ENCODE measurements around the gene MMP19. TPM values are rescaled to one million over a fixed set of nuclear protein-coding genes. Genes with fewer than 3 reads are reported as not detected.

MMP19 gene
- total RNA-seq, 1 experiment from 2014 or later: 0.04 TPM

- H3K9me3 ChIP-seq (ENCODE audit: low read length): no peaks in the 10 kb centered on the region
- H3K27ac ChIP-seq (ENCODE audit: low read length): no peak overlapping the region
- no peak overlapping the region for H3K4me2 ChIP-seq (ENCODE audit: low read length)
- ATAC-seq: no peak
- CTCF ChIA-PET: interaction anchor here (0.8 kb wide), 1 partner anchor 202 kb away, joined by 3 read pairs; no protein-coding TSS in a partner anchor
- H2AFZ ChIP-seq (ENCODE audit: low read length): no peak overlapping the region
- BruUV-seq (replicated peaks): no TSS peak
- no peak overlapping the region for H3K9ac ChIP-seq (ENCODE audit: low read length)
- intact Hi-C loops (cut with micrococcal nuclease): no loop called here
- no peaks in the 10 kb centered on the region for H3K36me3 ChIP-seq (ENCODE audit: low read depth, low read length)
- H3K27me3 ChIP-seq (ENCODE audit: low read length): peaks cover 14% of the 10 kb centered on the region
- POLR2A ChIA-PET (ENCODE audit: unreplicated experiment): no interaction called here
- H3F3A ChIP-seq (ENCODE audit: low read length, unreplicated experiment): no peaks in the 10 kb centered on the region
- no peaks in the 10 kb centered on the region for H3K79me2 ChIP-seq (ENCODE audit: low read length)
- H3K4me1 ChIP-seq (ENCODE audit: insufficient read depth, low read length): no peaks in the 10 kb centered on the region
- H3K4me3 ChIP-seq (ENCODE audit: low read length): no peak overlapping the region
- no peaks in the 10 kb centered on the region for H3K9me2 ChIP-seq (replicated peaks; ENCODE audit: low read length)
- TF ChIP-seq CTCF (conservative IDR thresholded peaks at IDR 0.05; ENCODE audit: low read depth, low read length): no peak
- no peak for TF ChIP-seq EZH2phosphoT487 (IDR thresholded peaks at IDR 0.05; ENCODE audit: borderline replicate concordance, low read length)
- TF ChIP-seq EZH2 (IDR thresholded peaks at IDR 0.05; ENCODE audit: low read length, unreplicated experiment): no peak
- no peaks in the 10 kb centered on the region for H4K20me1 ChIP-seq (ENCODE audit: low read length)
- no peak for DNase-seq
Measured at GRCh38 chr12:55849616-55850343, 7.0 kb upstream of the MMP19 start.

- H3K4me1 ChIP-seq (ENCODE audit: insufficient read depth, low read length): peaks cover 4% of the 10 kb centered on the region
- no peaks in the 10 kb centered on the region for H3K36me3 ChIP-seq (ENCODE audit: low read depth, low read length)
- CTCF ChIA-PET: interaction anchor here (0.6 kb wide), 1 partner anchor 61 kb away, joined by 14 read pairs; no protein-coding TSS in a partner anchor
- peak overlapping the region; percentile 29; the same call in 1 of the 2 replicates for H2AFZ ChIP-seq (ENCODE audit: low read length)
- H3K27me3 ChIP-seq (ENCODE audit: low read length): peaks cover 14% of the 10 kb centered on the region
- no TSS peak for BruUV-seq (replicated peaks)
- no peaks in the 10 kb centered on the region for H3K9me3 ChIP-seq (ENCODE audit: low read length)
- no peak overlapping the region for H3K27ac ChIP-seq (ENCODE audit: low read length)
- H3K4me2 ChIP-seq (ENCODE audit: low read length): no peak overlapping the region
- no peaks in the 10 kb centered on the region for H3K79me2 ChIP-seq (ENCODE audit: low read length)
- H3K9ac ChIP-seq (ENCODE audit: low read length): no peak overlapping the region
- no peak for TF ChIP-seq CTCF (conservative IDR thresholded peaks at IDR 0.05; ENCODE audit: low read depth, low read length)
- no peak overlapping the region for H3K4me3 ChIP-seq (ENCODE audit: low read length)
- DNase-seq: peak; percentile 23
- peak; percentile 38; the same call in 1 of the 2 replicates for ATAC-seq
- H3F3A ChIP-seq (ENCODE audit: low read length, unreplicated experiment): no peaks in the 10 kb centered on the region
- intact Hi-C loops (cut with micrococcal nuclease): no loop called here
- POLR2A ChIA-PET (ENCODE audit: unreplicated experiment): no interaction called here
- H4K20me1 ChIP-seq (ENCODE audit: low read length): no peaks in the 10 kb centered on the region
- H3K9me2 ChIP-seq (replicated peaks; ENCODE audit: low read length): no peaks in the 10 kb centered on the region
Measured at GRCh38 chr12:55847603-55848291, 5.0 kb upstream of the MMP19 start.

GRCh38 chr12:55847033-55847432 is 4.3 kb upstream of the MMP19 start:
- BruUV-seq (replicated peaks): no TSS peak
- ChIA-PET POLR2A (ENCODE audit: unreplicated experiment) (interaction anchor here (0.5 kb wide), 1 partner anchor 1409 kb away, joined by 4 read pairs; no protein-coding TSS in a partner anchor), CTCF (no interaction called here)
- ATAC-seq: no peak
- Histone ChIP-seq H3K27me3 (ENCODE audit: low read length) (peaks cover 14% of the 10 kb centered on the region), H3K9ac (ENCODE audit: low read length) (no peak overlapping the region), H3K36me3 (ENCODE audit: low read depth, low read length) (no peaks in the 10 kb centered on the region), H4K20me1 (ENCODE audit: low read length) (no peaks in the 10 kb centered on the region), H3F3A (ENCODE audit: low read length, unreplicated experiment) (no peaks in the 10 kb centered on the region), H3K9me3 (ENCODE audit: low read length) (no peaks in the 10 kb centered on the region), H3K79me2 (ENCODE audit: low read length) (no peaks in the 10 kb centered on the region), H3K4me1 (ENCODE audit: insufficient read depth, low read length) (peaks cover 9% of the 10 kb centered on the region), H3K27ac (ENCODE audit: low read length) (no peak overlapping the region), H2AFZ (ENCODE audit: low read length) (no peak overlapping the region), H3K4me2 (ENCODE audit: low read length) (no peak overlapping the region), H3K4me3 (ENCODE audit: low read length) (no peak overlapping the region), H3K9me2 (replicated peaks; ENCODE audit: low read length) (no peaks in the 10 kb centered on the region)
- no peak for TF ChIP-seq EZH2 (IDR thresholded peaks at IDR 0.05; ENCODE audit: low read length, unreplicated experiment)
- TF ChIP-seq CTCF (conservative IDR thresholded peaks at IDR 0.05; ENCODE audit: low read depth, low read length): no peak
- no peak for TF ChIP-seq EZH2phosphoT487 (IDR thresholded peaks at IDR 0.05; ENCODE audit: borderline replicate concordance, low read length)
- no peak for DNase-seq
- intact Hi-C loops (cut with micrococcal nuclease): no loop called here
